ENCODE results near the gene LDLRAD4. TPM values are rescaled to one million over a fixed set of nuclear protein-coding genes. Genes with fewer than 3 reads are reported as not detected.

Gene LDLRAD4
- 0.43 and 0.97 TPM in 2 replicates for total RNA-seq

DNA sequence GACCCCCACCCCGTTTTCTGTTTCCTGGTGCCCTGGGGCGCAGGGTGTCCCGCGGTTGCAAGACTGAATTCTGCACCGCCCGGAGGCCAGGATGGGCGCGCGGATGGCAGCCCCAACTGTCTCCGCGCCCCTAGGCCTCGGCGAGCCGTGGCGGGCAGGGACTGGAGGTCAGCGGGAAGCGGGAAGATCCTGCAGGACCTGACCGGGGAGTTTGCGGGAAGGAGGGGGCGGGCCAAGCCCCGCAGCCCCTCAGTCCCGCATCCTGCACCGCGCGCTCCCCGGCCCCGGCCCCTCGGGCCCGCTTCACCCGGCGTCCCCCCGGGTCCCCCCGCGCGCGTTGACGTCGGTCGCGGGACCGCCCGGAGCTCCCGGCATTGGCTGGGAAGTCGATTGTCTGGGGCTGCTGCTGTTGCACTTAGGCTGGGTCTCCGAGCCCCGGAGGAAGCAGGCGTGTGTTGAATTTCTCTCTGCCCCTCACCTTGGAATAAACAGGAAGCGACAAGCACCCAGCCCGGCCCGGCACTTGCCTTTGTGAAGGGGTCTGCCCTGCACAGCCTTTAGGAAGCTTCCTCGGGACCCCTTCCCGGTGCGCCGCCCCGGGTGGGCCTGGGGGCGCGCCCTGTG, at the start of gene LDLRAD4:
LDLRAD4 (plus strand) TSS at position 393 of the 624 bp plus-strand sequence.
- DNase-seq (ENCODE audit: low read depth), result no peak
- H3K4me3 ChIP-seq (ENCODE audit: low read depth, low read length), result peak within 1 kb of the TSS; percentile 41
- TF ChIP-seq, protein P1, sequence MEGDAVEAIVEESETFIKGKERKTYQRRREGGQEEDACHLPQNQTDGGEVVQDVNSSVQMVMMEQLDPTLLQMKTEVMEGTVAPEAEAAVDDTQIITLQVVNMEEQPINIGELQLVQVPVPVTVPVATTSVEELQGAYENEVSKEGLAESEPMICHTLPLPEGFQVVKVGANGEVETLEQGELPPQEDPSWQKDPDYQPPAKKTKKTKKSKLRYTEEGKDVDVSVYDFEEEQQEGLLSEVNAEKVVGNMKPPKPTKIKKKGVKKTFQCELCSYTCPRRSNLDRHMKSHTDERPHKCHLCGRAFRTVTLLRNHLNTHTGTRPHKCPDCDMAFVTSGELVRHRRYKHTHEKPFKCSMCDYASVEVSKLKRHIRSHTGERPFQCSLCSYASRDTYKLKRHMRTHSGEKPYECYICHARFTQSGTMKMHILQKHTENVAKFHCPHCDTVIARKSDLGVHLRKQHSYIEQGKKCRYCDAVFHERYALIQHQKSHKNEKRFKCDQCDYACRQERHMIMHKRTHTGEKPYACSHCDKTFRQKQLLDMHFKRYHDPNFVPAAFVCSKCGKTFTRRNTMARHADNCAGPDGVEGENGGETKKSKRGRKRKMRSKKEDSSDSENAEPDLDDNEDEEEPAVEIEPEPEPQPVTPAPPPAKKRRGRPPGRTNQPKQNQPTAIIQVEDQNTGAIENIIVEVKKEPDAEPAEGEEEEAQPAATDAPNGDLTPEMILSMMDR (IDR thresholded peaks at IDR 0.05; ENCODE audit: insufficient read depth, low read depth, low read length), result no peak

DNA sequence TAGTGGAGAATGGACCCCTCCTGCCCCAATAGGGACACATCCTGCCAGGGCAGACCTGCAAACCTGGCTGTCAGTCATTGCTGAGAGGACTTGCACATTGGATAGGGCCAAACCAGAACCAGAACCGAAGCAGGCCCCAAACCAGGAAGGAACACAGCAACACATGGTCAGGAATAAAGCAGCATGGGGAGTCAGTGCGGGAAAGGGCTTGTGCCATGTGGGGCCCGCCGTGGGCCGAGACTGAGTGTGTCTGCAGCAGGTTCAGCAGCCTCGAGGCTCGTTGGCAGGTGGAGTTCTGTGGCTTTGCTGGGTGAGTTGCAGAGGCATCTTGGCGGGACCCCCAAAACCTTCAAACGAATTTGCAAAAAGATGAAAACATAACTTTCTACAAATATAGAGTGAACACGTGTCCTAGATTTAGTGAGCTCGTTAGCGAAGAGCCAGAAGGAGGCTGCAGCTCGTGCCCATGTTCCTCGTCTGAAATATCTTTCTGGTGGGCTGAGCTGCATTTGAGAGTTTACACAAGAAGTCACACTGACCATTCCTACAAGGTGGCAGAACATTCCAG, 44.9 kb upstream of the LDLRAD4 start:
- no peak for DNase-seq (ENCODE audit: low read depth)
- TF ChIP-seq, protein P1 (IDR thresholded peaks at IDR 0.05; ENCODE audit: insufficient read depth, low read depth, low read length), result no peak
- no peak overlapping the region for H3K4me3 ChIP-seq (ENCODE audit: low read depth, low read length)

DNA sequence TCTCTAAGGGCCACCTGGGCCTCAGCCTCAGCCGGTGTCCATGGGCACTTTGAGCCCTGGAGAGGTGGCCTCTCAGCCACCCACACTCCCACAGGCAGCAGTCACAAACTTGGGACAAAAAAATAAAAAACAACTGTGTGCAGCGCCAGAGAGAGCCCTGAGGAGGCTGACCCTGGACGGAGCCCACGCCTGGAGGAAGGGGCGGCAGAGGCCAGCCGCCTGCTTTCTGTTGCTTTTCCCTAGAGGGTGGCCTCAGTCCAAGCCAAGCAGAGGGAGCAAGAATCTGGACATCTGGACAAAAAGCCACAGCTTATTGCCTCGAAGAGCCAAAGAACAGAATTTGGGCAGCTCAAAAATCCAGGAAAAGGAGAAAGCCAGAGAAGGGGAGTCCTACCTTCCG, 43.3 kb upstream of the LDLRAD4 start:
- DNase-seq (ENCODE audit: low read depth), result no peak
- TF ChIP-seq, protein P1 (IDR thresholded peaks at IDR 0.05; ENCODE audit: insufficient read depth, low read depth, low read length), result no peak

DNA sequence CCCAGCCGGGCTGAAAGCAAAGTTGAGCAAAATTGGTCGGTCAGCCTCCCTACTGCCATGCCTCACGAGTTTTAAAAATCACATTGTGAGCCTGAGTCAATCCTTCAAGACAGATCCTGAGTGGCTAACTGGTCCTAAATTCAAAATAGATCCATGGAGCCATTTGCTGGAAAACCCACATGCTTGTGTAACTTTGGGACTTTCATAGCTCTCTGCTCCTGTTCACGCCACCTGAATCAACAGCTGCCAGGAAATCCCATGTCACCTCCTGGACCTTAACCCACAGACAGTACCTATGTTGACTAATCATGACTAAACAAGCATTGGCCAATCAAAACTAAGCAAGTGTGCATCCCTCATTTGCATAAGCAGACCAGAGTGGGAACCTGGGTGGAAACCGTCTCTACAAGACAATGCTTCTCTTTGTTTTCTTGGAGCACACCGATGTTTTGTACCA, 42.8 kb upstream of the LDLRAD4 start:
- DNase-seq (ENCODE audit: low read depth), result no peak
- no peak overlapping the region for H3K4me3 ChIP-seq (ENCODE audit: low read depth, low read length)
- TF ChIP-seq, protein P1 (IDR thresholded peaks at IDR 0.05; ENCODE audit: insufficient read depth, low read depth, low read length), result no peak

More for the DNA sequence above, 43.3 kb upstream of the LDLRAD4 start:
- H3K4me3 ChIP-seq (ENCODE audit: low read depth, low read length), result no peak overlapping the region

DNA sequence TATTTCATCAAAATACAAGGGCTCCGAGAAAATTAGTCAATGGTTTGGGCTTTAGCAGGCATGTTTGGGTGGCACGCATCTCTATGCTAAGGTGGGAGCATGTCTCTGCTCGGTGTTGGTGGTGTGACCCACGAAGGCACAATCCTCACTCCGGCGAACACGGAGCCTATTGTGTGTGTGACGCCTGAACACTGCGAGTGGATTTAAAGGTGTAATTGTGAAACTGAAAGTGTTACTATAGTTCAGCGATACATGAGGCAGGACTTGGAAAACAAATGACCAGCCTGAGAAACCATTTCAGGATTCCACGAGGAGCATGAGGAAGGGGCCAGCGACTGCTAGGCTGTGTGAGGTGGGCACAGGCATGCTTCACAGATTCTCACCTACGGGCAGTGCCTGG, 41.7 kb upstream of the LDLRAD4 start:
- TF ChIP-seq, protein P1 (IDR thresholded peaks at IDR 0.05; ENCODE audit: insufficient read depth, low read depth, low read length), result no peak
- no peak for DNase-seq (ENCODE audit: low read depth)
- H3K4me3 ChIP-seq (ENCODE audit: low read depth, low read length), result no peak overlapping the region

DNA sequence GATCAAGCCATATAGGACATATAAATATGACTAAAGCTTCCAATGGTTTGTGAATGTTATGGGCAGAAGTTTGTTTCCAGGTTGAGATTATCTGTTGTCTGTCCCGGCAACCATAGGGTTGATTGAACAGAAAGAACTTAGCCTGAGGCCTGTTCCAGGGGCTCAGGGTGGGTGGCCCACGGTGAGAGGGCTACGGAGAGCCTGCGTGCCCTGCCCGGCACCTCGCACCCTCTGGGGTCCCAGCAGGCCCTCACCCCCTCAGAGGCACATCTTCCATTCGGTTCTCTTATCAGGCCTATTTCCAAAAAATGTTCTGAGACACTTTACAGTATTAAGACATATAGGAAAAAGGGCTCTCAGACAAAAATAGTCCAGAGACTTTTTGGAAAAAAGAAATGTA, 40.4 kb upstream of the LDLRAD4 start:
- no peak for DNase-seq (ENCODE audit: low read depth)
- TF ChIP-seq, protein P1 (IDR thresholded peaks at IDR 0.05; ENCODE audit: insufficient read depth, low read depth, low read length), result no peak
- H3K4me3 ChIP-seq (ENCODE audit: low read depth, low read length), result no peak overlapping the region

Measured in fibroblast of villous mesenchyme (primary cell).